Jurkat, Clone E6-1 (cell line): ENCODE results near the gene TOP3A.

Experiments used
- DNase-seq: peaks from one replicate; pipeline ENCODE4 v3.0.0-alpha.2; 2011; ENCODE audit warnings: low read depth, low spot score
- H3K4me3 ChIP-seq: 2 replicates; pipeline ENCODE4 v1.5.1; 2011; ENCODE audit warnings: mild to moderate bottlenecking, low read length, control low read depth, moderate library complexity

The TOP3A gene

DNA sequence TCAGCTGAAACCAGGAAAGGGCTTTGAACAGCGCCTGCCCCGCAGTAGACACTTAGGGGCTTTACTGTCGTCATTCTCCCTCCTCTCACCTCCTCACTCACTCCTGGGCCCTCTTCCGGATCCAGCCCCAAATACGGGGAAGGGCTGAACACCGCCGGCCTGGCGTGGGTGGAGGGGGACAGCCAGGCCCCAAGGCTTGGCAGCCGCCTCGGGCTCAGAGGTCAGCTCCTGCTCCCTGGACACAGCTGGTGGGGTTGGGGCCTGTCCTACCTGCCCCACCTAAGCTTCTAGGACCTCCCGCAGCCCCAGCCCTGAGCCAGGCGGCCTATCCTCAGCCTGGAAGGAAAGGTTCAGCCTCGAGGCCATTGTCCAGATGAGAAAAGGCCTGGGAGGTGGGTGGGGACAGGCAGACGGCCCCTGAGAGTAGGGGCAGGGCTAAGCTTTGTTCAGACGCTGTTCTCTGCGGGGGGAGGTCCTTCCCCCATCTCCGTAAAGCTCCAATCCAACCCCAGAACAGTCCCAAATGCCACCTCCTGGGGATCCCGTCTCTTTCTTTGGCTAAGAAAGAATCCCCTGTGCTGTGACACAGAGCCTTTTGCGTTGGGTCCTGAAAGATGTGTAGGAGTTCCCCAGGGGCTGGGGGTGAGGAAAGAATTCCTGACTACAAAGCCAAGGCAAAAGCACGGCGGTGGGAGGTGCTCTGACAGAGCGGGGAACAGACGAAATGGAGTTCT is 90.2 kb downstream of the TOP3A start:
- DNase-seq, result no peak
- H3K4me3 ChIP-seq, result peak overlapping the region; percentile 55

GRCh38 chr17:18224053-18224386 is 90.8 kb downstream of the TOP3A start:
- H3K4me3 ChIP-seq, result no peak overlapping the region
- no peak for DNase-seq
